GM12801 (cell line): ENCODE measurements around the gene TGIF2.

ENCODE experiments used
- CTCF ChIP-seq: IDR thresholded peaks from one replicate; pipeline ENCODE4 v1.5.1; 2011; ENCODE audit warnings: control low read depth; ENCODE audit not compliant: insufficient read length; ENCODE audit errors: extremely low read depth

TGIF2 gene

GRCh38 chr20:36573103-36573797 is at the start of gene TGIF2:
TSS of gene TGIF2 (plus strand) at chr20:36573597. CDS start at chr20:36578775, 5,178 bp downstream.
- no peak for TF ChIP-seq CTCF

- TF ChIP-seq CTCF, result no peak
Observed at GRCh38 chr20:36525620-36526365, 47.6 kb upstream of the TGIF2 start.

- no peak for TF ChIP-seq CTCF
Observed at GRCh38 chr20:36526521-36527011, 46.8 kb upstream of the TGIF2 start.

- no peak for TF ChIP-seq CTCF
Observed at GRCh38 chr20:36527331-36528125, 45.9 kb upstream of the TGIF2 start.

GRCh38 chr20:36528176-36528874 is 45.1 kb upstream of the TGIF2 start:
- no peak for TF ChIP-seq CTCF

GRCh38 chr20:36528875-36529417 is 44.5 kb upstream of the TGIF2 start:
- no peak for TF ChIP-seq CTCF
